HG02678 (cell line): ENCODE measurements around the gene CMYA5.

Experiments used
- ATAC-seq: cut with Tn5 transposase; IDR thresholded peaks from one replicate; pipeline ENCODE4 v1.9.1; 2021; ENCODE audit warnings: mild to moderate bottlenecking, moderate library complexity; ENCODE audit not compliant: unreplicated experiment

Gene CMYA5

GRCh38 chr5:79834098-79834753 lies 144.6 kb downstream of the CMYA5 start:
- no peak for ATAC-seq

GRCh38 chr5:79834754-79835714 lies 145.4 kb downstream of the CMYA5 start:
- no peak for ATAC-seq

GRCh38 chr5:79837761-79838551 lies 148.3 kb downstream of the CMYA5 start:
- ATAC-seq, result no peak

- ATAC-seq, result no peak
These were observed 150.7 kb downstream of the CMYA5 start for GRCh38 chr5:79840084-79840990.

- ATAC-seq, result no peak
These were observed 151.5 kb downstream of the CMYA5 start for GRCh38 chr5:79841172-79841571.

- ATAC-seq, result no peak
These were observed 152.6 kb downstream of the CMYA5 start for GRCh38 chr5:79842006-79842881.

GRCh38 chr5:79842991-79843390 lies 153.4 kb downstream of the CMYA5 start:
- ATAC-seq, result no peak

GRCh38 chr5:79843450-79844388 lies 154.1 kb downstream of the CMYA5 start:
- no peak for ATAC-seq

GRCh38 chr5:79844571-79844970 lies 154.9 kb downstream of the CMYA5 start:
- no peak for ATAC-seq

- ATAC-seq, result no peak
These were observed 156.0 kb downstream of the CMYA5 start for GRCh38 chr5:79845448-79846197.

GRCh38 chr5:79846198-79846521 lies 156.5 kb downstream of the CMYA5 start:
- no peak for ATAC-seq

- no peak for ATAC-seq
These were observed 157.9 kb downstream of the CMYA5 start for GRCh38 chr5:79847561-79847960.

GRCh38 chr5:79849061-79849460 lies 159.4 kb downstream of the CMYA5 start:
- ATAC-seq, result no peak
